Ovary (tissue), 3 donors: ENCODE data around the gene SVBP.

ENCODE experiments used
- CTCF ChIP-seq, 3 donors: fragments of 450-650 bp in 2 of 3; fragments of 200-600 bp in 1 of 3; IDR thresholded peaks; one replicate each; pipeline versions ENCODE4 v1.5.1 to v1.8.0; 2016 to 2022; ENCODE audit warnings: antibody characterized with exemption in 3 of 3, mild to moderate bottlenecking in 1 of 3
- POLR2A ChIP-seq: fragments of 450-650 bp; IDR thresholded peaks from one replicate; pipeline ENCODE4 v1.6.1; 2017; ENCODE audit warnings: antibody characterized with exemption, mild to moderate bottlenecking, moderate library complexity
- donor health status: DM: no; HTN: no; CAD: no.

- TF ChIP-seq CTCF (IDR thresholded peaks at IDR 0.05) (no peak), POLR2A (no peak)
These were observed 27.5 kb upstream of the SVBP start for GRCh38 chr1:42844592-42845140.
